Skeletal muscle tissue (tissue), 4 donors: ENCODE results near the gene RBM28. TPM values are rescaled to one million over a fixed set of nuclear protein-coding genes. Genes with fewer than 3 reads are reported as not detected.

ENCODE experiments used
- H3K27ac ChIP-seq: one replicate; pipeline ENCODE4 v1.7.0; 2013; ENCODE audit warnings: mild to moderate bottlenecking, low read depth, low read length, inconsistent platforms
- H3K27me3 ChIP-seq, 3 donors: one replicate each; pipeline ENCODE4 v1.7.0; 2013; ENCODE audit warnings: low read length in 3 of 3; ENCODE audit not compliant: control insufficient read depth in 3 of 3, insufficient read depth in 3 of 3
- H3K36me3 ChIP-seq, 3 donors: one replicate each; pipeline ENCODE4 v1.7.0; 2013; ENCODE audit warnings: low read length in 3 of 3; ENCODE audit not compliant: control insufficient read depth in 3 of 3, insufficient read depth in 3 of 3
- H3K4me1 ChIP-seq, 3 donors: one replicate each; pipeline ENCODE4 v1.7.0; 2013; ENCODE audit warnings: low read length in 3 of 3, mild to moderate bottlenecking in 3 of 3; ENCODE audit not compliant: control insufficient read depth in 3 of 3, insufficient read depth in 3 of 3
- H3K4me3 ChIP-seq, 3 donors: one replicate each; pipeline ENCODE4 v1.7.0; 2013; ENCODE audit warnings: low read length in 3 of 3
- H3K9ac ChIP-seq, 3 donors: one replicate each; pipeline ENCODE4 v1.7.0; 2013; ENCODE audit warnings: low read length in 3 of 3, mild to moderate bottlenecking in 3 of 3, moderate library complexity in 2 of 3, low read depth in 1 of 3
- H3K9me3 ChIP-seq, 3 donors: one replicate each; pipeline ENCODE4 v1.7.0; 2013; ENCODE audit warnings: low read length in 3 of 3; ENCODE audit not compliant: control insufficient read depth in 3 of 3
- total RNA-seq: library from RNA; depleted of rRNA; stranded (reverse); fragments of >200 nt; gene quantifications from one replicate; pipeline ENCODE4 v1.2.3, GENCODE V29; 2014
- donor health status: Osteomylitis.

The RBM28 gene
- total RNA-seq, 1 donor from 2014 or later, result 7.3 TPM

- no peak overlapping the region for H3K27ac ChIP-seq
- no peak overlapping the region for H3K9ac ChIP-seq
- H3K36me3 ChIP-seq, result no peaks in the 10 kb centered on the region
- no peak overlapping the region for H3K4me3 ChIP-seq
- H3K9me3 ChIP-seq, result no peaks in the 10 kb centered on the region
- H3K4me1 ChIP-seq, result peaks cover 0 to 3% (median 0%) of the 10 kb centered on the region in 3 donors
- no peaks in the 10 kb centered on the region for H3K27me3 ChIP-seq
Measured at GRCh38 chr7:128373606-128374005, 29.9 kb upstream of the RBM28 start.

GRCh38 chr7:128370491-128370890 is 26.8 kb upstream of the RBM28 start:
- peaks cover 0 to 6% (median 2%) of the 10 kb centered on the region in 3 donors for H3K4me1 ChIP-seq
- H3K9ac ChIP-seq, result no peak overlapping the region
- H3K9me3 ChIP-seq, result no peaks in the 10 kb centered on the region
- H3K36me3 ChIP-seq, result no peaks in the 10 kb centered on the region
- no peak overlapping the region for H3K27ac ChIP-seq
- H3K4me3 ChIP-seq, result no peak overlapping the region
- H3K27me3 ChIP-seq, result no peaks in the 10 kb centered on the region

GRCh38 chr7:128366986-128367385 is 23.3 kb upstream of the RBM28 start:
- H3K9ac ChIP-seq, result no peak overlapping the region
- H3K27ac ChIP-seq, result no peak overlapping the region
- peaks cover 0 to 3% (median 2%) of the 10 kb centered on the region in 3 donors for H3K27me3 ChIP-seq

GRCh38 chr7:128366300-128366699 is 22.6 kb upstream of the RBM28 start:
- Histone ChIP-seq H3K27me3 (peaks cover 0 to 3% (median 2%) of the 10 kb centered on the region in 3 donors), H3K4me3 (no peak overlapping the region), H3K9ac (no peak overlapping the region), H3K9me3 (no peaks in the 10 kb centered on the region), H3K4me1 (peaks cover 6 to 10% (median 6%) of the 10 kb centered on the region in 3 donors), H3K36me3 (no peaks in the 10 kb centered on the region), H3K27ac (no peak overlapping the region)

More at GRCh38 chr7:128366986-128367385, 23.3 kb upstream of the RBM28 start:
- no peaks in the 10 kb centered on the region for H3K9me3 ChIP-seq
- H3K36me3 ChIP-seq, result no peaks in the 10 kb centered on the region
- peaks cover 3 to 8% (median 3%) of the 10 kb centered on the region in 3 donors for H3K4me1 ChIP-seq
- H3K4me3 ChIP-seq, result no peak overlapping the region

GRCh38 chr7:128365432-128365831 is 21.7 kb upstream of the RBM28 start:
- no peak overlapping the region for H3K27ac ChIP-seq
- no peak overlapping the region for H3K4me3 ChIP-seq
- no peak overlapping the region for H3K9ac ChIP-seq
- no peaks in the 10 kb centered on the region for H3K36me3 ChIP-seq
- H3K27me3 ChIP-seq, result peaks cover 0 to 3% (median 2%) of the 10 kb centered on the region in 3 donors
- peaks cover 6 to 17% (median 14%) of the 10 kb centered on the region in 3 donors for H3K4me1 ChIP-seq
- H3K9me3 ChIP-seq, result no peaks in the 10 kb centered on the region

GRCh38 chr7:128364166-128364870 is 20.6 kb upstream of the RBM28 start:
- H3K9ac ChIP-seq, result no peak overlapping the region
- H3K27ac ChIP-seq, result no peak overlapping the region
- peaks cover 6 to 17% (median 16%) of the 10 kb centered on the region in 3 donors for H3K4me1 ChIP-seq
- no peaks in the 10 kb centered on the region for H3K9me3 ChIP-seq
- peaks cover 0 to 3% (median 2%) of the 10 kb centered on the region in 3 donors for H3K27me3 ChIP-seq
- H3K36me3 ChIP-seq, result no peaks in the 10 kb centered on the region
- H3K4me3 ChIP-seq, result no peak overlapping the region

GRCh38 chr7:128363261-128363721 is 19.6 kb upstream of the RBM28 start:
- H3K9me3 ChIP-seq, result no peaks in the 10 kb centered on the region
- no peak overlapping the region for H3K9ac ChIP-seq
- no peak overlapping the region for H3K4me3 ChIP-seq
- H3K27ac ChIP-seq, result no peak overlapping the region
- no peaks in the 10 kb centered on the region for H3K36me3 ChIP-seq
- H3K4me1 ChIP-seq, result peaks cover 6 to 17% (median 16%) of the 10 kb centered on the region in 3 donors
- peaks cover 0 to 3% (median 2%) of the 10 kb centered on the region in 3 donors for H3K27me3 ChIP-seq

GRCh38 chr7:128362670-128363069 is 19.0 kb upstream of the RBM28 start:
- Histone ChIP-seq H3K9me3 (no peaks in the 10 kb centered on the region), H3K4me3 (no peak overlapping the region), H3K9ac (no peak overlapping the region), H3K27me3 (peaks cover 0 to 3% (median 2%) of the 10 kb centered on the region in 3 donors), H3K27ac (no peak overlapping the region), H3K36me3 (no peaks in the 10 kb centered on the region), H3K4me1 (peaks cover 6 to 17% (median 16%) of the 10 kb centered on the region in 3 donors)

- Histone ChIP-seq H3K9ac (peak within 1 kb of the TSS; percentile 47 to 74 (median 65)), H3K4me3 (peak within 1 kb of the TSS; percentile 58 to 75 (median 61)), H3K27me3 (peaks cover 0 to 3% (median 2%) of the 10 kb centered on the region in 3 donors), H3K9me3 (no peaks in the 10 kb centered on the region), H3K36me3 (no peaks in the 10 kb centered on the region), H3K4me1 (peaks cover 6 to 17% (median 16%) of the 10 kb centered on the region in 3 donors), H3K27ac (no peak within 1 kb of the TSS)
Measured at GRCh38 chr7:128361411-128362379, 18.0 kb upstream of the RBM28 start, which contains the start of gene PRRT4. Gene PRRT4, minus strand, starts transcription at chr7:128361690.
